ENCODE data around the gene GPC3. TPM values are rescaled to one million over a fixed set of nuclear protein-coding genes. Genes with fewer than 3 reads are reported as not detected.
A peak's percentile ranks its signal among the peaks of the same experiment; 100 is the strongest.
"Not testable (repeated sequence)": the region's sequence is repeated elsewhere in the genome, so short reads cannot be mapped to it uniquely, and the experiment has no call there.

Gene GPC3
- total RNA-seq, result 6.7 TPM
- long read RNA-seq, transcript GPC3-201 (8 exons, 2,568 nt), result major isoform, 27 of 28 reads
- long read RNA-seq, partial matches to known transcripts, result 0 of 28 reads
- long read RNA-seq, other reads (novel, unspliced or antisense), result 1 of 28 reads

DNA sequence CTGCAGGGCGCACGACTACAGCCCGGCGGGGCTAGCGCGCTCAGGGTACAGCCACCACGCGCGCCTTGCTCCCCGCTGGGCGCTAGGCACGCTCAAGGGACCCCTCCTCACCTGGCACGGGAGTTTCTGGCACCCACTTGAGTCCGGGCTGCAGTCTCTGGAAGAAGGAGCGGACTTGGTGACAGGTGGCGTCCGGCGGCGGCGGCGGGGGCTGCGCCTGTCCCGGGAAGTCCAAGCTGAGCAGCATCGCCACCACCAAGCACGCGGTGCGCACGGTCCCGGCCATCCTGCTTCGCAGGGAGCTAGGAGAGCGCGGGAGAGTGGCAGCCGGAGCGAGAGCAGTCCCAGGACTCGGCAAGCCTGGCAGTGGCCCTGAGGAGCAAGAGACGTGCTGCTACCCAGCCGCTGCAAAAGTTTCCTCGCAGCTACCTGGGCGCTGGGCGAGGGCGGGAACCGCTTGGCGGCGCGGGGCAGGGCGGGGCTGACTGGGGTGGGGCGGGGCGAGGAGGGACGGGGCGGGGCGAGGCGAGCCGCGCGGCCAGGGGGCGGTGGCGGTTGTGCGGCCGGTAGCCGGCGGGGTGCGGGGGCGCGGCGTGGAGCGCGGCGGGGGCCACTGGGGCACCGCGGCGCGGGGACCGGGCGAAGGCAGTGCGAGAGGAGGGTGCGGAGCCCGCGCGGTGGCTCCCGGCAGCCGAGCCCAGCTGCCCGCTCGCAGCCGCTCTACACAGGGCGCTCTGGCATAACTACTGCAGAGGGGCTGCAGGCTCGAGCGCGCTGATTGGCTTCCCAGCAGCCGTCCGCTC, at the start of gene GPC3:
TSS of gene GPC3 (minus strand) at position 431 of the 803 bp plus-strand sequence.
- ATAC-seq (ENCODE audit: poor library complexity), result peak; percentile 80
- peak; percentile 49 for DNase-seq
- intact Hi-C loops (cut with DNase I), result no loop called here

DNA sequence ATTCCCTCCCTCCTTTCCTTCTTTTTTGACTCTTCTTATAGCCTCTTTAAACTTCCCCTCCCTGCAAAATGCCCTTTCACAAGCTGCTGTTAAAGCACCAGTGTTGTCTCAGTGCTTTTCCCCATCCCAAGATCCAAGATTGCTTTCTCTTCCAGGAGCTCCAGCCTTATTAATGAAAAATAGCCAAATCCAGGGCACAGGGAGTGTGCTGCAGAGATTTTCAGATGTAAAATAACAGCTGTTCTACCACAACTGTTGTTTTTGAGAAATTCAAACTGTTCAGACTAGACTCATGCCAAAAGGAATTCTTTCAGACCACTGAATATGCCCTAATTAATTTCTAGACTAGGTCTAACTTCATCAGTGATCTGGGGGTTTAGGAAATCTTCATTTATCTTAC, 47.0 kb upstream of the GPC3 start:
- ATAC-seq (ENCODE audit: poor library complexity), result no peak

DNA sequence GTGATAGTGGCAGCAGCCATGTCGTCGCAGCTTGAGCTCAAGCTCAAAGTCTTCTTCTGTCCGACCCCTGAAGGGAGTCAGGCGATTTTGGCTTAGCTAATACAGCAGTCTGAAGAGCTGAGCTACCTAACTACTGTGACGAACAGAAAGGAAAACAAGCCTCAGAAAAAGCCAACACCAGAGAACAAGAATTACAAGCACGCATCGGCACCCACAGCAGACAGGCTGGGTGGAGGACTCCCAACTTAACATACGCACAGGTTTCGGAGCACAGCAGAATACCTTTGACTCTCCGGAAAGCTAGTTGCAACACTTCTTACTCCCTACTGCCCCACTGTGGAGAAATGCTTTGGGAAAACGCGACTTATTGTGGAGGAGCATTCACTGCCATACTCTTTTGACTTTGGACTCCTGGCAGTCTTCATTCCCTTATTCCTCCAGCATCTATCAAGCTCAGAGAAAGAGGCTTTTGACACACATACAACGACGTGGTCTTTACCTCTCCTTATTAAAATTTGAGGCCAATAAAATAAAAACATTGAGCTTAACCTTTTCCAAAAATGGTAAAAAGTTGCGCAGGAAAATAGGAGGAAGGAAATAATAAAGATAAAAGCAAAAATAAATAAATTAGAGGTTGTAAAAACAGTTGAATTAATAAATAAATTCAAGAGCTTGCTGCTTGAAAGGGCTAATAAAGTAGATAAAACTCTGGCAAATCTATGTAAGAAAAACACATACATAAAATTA, 41.3 kb upstream of the GPC3 start:
- intact Hi-C loops (cut with DNase I), result no loop called here
- peak; percentile 57 for ATAC-seq (ENCODE audit: poor library complexity)
- DNase-seq, result no peak

More for the DNA sequence above, 47.0 kb upstream of the GPC3 start:
- DNase-seq, result no peak
- intact Hi-C loops (cut with DNase I), result no loop called here

DNA sequence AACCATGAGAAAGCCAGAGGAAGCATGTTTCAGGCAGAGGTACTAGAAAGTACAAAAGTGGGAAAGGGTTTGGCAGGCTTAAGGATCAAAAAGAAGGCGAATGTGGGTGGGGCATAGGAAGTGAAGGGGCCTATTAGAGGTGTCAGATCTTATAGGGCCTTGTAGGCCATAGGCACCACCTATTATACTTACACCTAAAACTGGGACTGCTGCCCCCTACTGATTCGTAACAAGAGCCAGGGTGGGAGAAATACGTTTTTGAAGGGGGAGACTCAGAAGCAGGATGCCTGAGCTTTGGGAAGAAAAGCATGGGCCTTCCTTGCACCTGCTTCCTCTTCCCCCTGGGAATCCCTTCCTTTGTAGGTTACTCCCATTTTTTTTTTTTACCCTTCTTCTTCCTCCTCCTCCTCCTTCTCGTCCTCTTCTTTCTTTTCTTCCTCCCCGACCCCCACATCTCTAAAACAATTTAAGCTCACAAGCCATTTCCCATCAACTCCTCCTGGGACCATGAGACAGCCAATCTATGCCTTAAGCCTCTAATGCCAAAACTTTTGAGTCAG, 40.7 kb upstream of the GPC3 start:
- intact Hi-C loops (cut with DNase I), result no loop called here
- ATAC-seq (ENCODE audit: poor library complexity), result no peak
- no peak for DNase-seq

DNA sequence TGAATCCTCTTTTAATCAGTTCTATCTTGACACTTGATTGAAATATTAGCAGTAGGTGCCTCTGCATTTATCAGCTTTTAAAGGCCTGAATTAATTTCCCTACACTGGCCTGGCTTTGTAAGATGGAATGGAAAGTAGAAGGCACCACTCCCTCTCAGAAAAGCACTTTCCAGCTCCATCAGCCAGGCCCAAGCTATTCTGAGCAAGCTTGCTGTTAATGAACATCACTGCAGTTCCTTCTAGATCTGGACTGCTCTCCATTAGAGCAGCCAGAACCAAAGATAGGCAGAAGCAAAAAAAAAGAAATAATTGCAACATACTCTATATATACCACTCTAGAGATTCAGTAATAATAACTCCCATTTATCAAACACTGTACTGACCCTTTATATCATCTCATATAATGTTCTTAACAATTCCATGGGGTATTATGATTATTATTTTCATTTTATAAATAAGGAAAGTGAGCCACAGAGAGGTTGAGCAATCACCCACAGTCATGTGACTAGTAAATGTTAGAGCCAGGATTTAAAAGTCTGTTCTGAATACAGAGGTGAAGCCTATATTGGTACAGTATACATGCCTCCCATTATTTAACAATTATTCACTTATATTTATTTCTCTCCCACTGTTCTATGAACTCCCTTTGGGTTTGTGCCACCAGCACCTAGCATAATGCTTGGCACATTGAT, 39.4 kb upstream of the GPC3 start:
- no peak for ATAC-seq (ENCODE audit: poor library complexity)
- no peak for DNase-seq
- intact Hi-C loops (cut with DNase I), result no loop called here

DNA sequence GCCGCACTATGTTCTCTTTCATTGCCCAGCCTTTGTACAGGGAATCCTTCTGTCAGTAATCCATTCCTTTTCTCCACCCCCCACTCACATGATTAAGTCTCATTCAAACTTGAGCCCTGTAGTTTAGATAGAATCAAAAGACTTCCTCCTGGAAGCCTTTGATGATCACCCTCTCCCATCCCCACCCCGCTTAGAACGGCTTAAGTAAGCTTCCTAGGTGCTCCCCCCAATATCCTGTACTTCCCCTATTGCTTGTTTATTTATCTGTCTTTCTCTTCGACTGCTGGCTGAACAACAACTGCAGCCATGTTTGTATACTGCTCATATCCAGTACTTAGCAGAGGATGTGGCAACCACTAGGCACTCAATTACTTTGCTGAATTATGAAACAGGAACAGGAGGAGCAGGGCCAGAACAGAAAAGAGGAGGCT, 38.5 kb upstream of the GPC3 start:
- intact Hi-C loops (cut with DNase I), result no loop called here
- DNase-seq (no peak), ATAC-seq (ENCODE audit: poor library complexity) (no peak)

DNA sequence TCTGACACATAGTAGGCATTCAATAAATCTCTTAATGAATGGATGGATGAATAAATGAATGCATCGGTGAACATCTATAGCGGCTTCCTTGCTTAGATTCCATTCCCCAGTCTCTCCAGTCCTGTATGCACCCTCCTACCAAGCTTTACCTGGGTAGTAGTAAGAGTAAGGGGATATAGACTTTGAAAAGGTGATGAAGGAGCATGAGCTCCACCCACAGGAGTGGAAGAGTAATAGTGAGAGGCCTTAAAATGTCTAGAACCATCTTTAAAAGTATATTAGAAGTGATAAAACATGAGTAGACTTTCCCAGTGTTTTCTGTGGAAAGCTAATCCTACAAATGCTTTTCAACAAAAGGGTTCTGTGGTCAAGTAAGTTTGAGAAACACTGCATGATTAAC, 35.5 kb upstream of the GPC3 start:
- ATAC-seq (ENCODE audit: poor library complexity) (no peak), DNase-seq (no peak)
- intact Hi-C loops (cut with DNase I), result no loop called here

DNA sequence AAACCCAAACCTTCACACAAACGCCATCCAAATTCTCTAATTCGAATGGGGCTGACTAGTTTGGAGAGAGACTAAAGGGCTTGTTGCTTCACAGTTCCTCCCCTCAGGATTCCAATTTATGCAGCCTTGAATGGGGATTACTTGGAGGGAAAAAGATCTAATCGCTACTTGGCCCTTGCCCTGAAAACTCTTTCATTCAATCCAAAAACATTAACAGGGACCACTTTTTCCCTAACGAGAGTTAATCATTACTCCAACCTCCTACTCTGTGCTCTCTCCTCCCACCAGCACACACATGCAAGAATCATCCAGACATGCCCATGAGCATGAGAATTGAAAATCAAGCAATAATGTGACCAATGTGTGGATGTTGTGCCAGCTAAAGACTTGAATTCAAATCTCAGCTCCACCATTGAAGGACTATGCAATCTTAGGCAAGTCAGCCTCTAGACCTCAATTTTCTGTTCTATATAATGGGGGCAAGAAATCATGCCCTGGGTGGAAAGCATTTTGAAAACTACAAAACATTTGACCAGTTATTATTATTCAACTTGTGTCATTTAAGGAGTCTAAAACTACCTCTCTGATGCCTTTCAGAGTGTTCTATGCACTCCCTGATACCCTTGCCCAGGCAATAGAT, 34.3 kb upstream of the GPC3 start:
- DNase-seq (no peak), ATAC-seq (ENCODE audit: poor library complexity) (no peak)
- intact Hi-C loops (cut with DNase I), result no loop called here

DNA sequence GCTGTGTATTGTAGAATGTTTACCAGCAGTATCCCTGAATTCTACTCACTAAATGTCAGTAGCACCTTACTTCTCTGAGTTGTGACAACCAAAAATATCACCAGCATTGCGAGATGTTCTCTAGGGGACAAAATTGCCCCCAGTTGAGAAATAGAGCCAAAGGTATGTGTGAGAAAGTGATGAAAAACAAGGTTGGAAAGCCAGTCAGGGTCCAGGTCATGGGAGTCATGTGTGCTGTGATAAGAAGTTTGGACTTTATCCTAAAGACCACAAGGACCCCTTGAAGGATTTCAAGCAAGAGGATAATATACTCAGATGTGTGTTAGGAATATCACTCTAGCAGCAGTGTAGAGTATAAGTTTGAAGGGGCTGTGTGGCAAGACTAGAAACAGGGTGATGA, 30.9 kb upstream of the GPC3 start:
- DNase-seq; ATAC-seq (ENCODE audit: poor library complexity); intact Hi-C loops (cut with DNase I): not testable (repeated sequence)

DNA sequence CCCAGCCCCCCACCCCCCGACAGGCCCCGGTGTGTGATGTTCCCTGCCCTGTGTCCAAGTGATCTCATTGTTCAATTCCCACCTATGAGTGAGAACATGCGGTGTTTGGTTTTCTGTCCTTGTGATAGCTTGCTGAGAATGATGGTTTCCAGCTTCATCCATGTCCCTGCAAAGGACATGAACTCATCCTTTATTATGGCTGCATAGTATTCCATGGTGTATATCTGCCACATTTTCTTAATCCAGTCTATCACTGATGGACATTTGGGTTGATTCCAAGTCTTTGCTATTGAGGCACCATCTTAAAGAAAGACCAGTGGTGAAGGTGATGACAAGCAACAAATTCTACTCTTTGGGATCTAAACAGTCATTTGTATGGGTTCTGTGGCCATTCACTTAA, 30.1 kb upstream of the GPC3 start:
- intact Hi-C loops (cut with DNase I); ATAC-seq (ENCODE audit: poor library complexity); DNase-seq: not testable (repeated sequence)

DNA sequence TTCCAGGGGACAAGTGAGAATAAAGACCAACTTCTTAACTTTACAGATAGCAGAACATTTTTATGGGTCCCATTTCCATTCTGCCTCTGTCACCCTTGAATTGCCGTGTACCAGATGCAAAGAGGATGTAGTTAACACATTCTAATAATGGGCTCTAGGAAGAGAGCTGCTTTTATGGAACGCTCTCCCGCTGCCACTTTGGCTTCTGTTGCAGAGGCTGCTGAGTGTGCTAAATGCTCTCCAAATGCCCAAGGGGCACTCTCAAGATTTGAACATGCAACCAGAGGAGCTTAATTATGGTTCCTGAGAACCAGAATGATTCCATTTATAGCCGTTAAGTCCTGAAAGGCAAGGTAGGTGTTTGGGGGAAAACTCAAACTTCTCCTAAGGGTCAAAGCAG, 28.1 kb upstream of the GPC3 start:
- intact Hi-C loops (cut with DNase I), result no loop called here
- no peak for ATAC-seq (ENCODE audit: poor library complexity)
- no peak for DNase-seq

DNA sequence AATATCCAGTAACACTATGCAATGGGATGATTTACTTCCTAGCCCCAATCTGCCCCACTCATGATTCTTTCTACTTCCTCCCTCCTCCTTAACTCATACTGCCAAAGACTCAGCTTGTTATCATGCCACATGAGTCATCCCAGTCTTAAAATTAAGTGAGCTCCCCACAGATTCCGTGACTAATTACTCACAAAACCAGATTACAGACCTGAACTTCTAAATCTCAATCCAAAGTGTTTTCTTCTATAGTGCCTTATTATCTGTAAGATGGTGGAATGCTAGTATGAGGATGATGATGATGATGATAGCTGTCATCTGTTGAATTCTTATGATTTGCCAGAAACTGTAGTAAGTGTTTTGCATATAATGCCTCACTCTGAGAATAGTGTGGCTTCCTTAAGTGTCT, 27.7 kb upstream of the GPC3 start:
- ATAC-seq (ENCODE audit: poor library complexity) (no peak), DNase-seq (no peak)
- intact Hi-C loops (cut with DNase I), result no loop called here

DNA sequence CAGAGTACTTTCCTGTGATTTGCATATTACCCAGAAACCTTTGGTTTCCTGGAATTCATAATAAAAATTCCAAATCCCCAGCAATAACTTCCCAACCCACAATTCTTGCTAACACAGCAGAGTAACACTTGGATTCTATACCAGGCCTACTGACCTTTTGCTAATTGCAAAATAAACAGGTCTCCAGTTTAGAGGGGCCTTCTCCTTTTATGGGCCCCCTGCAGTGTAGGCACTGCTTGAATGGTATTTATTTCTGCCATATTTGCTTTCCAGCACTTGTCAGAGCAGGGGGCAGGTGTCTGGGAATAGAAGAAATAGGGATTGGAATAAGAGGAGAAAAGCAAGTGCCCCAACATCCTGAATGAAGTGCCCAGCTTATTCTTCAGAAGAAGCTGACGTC, 25.3 kb upstream of the GPC3 start:
- intact Hi-C loops (cut with DNase I), result no loop called here
- DNase-seq (no peak), ATAC-seq (ENCODE audit: poor library complexity) (no peak)

DNA sequence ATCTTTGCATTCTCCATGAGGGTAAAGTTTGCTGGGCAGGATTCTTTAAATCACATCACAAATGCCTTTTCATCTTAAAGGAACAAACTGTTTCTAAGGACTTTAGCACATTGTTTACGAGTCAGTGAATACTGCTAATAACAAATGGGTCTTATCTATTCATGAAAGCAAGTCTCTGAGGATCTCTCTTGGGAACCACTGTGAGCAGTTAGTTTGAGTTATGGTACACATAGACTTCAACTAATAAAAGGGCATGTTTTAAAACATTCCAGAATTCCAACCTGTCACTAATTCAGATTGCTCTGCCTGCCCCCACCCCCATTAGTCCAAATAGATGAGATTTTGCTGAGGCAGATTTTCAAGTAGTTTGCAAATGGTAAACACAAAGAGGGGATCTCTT, 22.3 kb upstream of the GPC3 start:
- intact Hi-C loops (cut with DNase I), result no loop called here
- ATAC-seq (ENCODE audit: poor library complexity) (no peak), DNase-seq (no peak)

DNA sequence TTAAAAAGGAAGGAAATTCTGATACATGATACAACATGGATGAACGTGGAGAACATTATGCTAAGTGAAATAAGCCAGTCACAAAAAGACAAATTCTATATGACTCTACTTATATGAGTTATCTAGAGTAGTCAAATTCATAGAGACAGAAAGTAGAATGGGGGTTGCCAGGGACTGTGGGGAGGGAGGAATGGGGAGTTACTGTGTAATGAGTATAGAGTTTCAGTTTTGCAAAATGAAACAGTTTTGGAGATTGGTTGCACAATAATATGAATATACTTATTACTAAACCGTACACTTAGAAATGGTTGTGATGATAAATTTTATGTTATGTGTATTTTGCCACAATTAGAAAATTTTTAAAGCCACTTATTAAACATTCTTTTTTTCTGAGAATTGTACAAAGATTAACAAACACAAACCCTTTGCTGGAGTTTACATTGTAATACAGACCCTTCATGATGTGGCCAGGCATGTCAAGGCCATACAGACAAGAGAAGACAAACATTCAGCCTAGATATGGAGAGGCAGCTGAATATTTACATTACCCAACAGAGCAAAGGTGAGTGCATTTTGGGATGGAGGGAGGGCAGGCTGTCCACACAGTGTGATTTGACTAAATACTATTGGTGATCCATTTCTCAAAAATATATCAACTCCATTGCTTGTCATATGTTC, 21.2 kb upstream of the GPC3 start:
- DNase-seq, result no peak
- ATAC-seq (ENCODE audit: poor library complexity), result no peak
- intact Hi-C loops (cut with DNase I), result no loop called here

DNA sequence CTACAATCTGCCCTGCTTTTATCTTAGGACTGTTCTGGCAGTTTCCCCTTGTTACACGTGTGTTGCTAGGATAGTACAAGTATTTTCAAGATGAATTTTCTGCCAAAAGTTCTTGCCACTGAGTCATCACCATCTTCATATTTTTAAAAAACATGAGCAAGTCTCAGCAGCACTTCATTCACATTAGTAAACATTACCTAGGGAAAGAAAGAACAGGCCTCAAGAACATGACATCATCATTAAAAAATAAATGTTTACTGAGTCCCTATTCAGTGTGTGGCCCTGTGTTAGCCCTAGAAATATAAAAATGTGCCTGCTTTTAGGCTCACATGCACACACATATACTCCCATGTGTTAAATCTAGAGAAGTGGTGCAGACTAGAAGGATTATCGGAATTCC, 18.7 kb upstream of the GPC3 start:
- ATAC-seq (ENCODE audit: poor library complexity) (no peak), DNase-seq (no peak)
- intact Hi-C loops (cut with DNase I), result no loop called here

DNA sequence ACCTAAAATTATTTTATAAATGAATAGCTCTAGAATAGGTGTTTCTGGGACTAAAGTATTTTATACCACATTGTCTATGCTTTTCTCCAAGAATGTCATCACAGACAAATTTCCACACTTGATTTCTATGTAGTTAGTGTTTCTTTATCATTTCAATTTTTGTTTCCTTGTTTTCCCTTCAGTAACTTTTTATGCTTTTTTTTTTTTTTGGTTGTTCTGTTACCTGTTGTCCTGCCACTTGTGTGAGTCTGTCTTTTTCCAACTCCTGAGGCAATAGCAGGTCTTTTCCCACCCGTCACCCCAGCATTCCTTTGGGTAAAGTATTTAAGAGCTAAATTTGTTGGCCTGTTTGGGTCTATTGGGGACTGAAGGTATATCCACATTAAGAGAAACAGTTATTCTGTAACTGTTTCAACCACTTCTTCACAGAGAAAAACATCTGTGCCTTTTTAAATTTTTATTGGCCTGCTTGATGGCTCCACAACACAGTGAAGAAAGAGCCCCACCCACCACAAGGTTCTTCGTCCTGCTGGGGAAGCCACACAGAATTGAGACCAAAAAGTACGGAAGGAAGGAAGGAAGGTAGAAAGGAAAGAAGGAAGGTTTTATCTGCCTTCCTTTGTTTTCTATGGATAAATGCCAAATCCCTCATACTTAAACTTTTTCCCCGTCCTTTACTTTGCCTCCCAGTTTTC, 17.7 kb upstream of the GPC3 start:
- DNase-seq, result no peak
- no peak for ATAC-seq (ENCODE audit: poor library complexity)
- intact Hi-C loops (cut with DNase I), result no loop called here
